SK-MEL-5 (cell line): ENCODE results near the gene SFT2D2. TPM values are rescaled to one million over a fixed set of nuclear protein-coding genes. Genes with fewer than 3 reads are reported as not detected.
A peak's percentile ranks its signal among the peaks of the same experiment; 100 is the strongest.

Source experiments
- DNase-seq: peaks from one replicate; pipeline ENCODE4 v3.0.0-alpha.2; 2016; ENCODE audit warnings: low read depth, low spot score
- in situ Hi-C: cut with HindIII; loops from 2 replicates; pipeline ENCODE4 v1.10.0; 2016; ENCODE audit warnings: low sequenced_read_pairs, high pct_unique_total_duplicates, low pct_unique_long_range_greater_than_20kb
- small RNA-seq, 2 experiments: library from RNA; depleted of rRNA; stranded (forward); fragments of <200 nt; gene quantifications; one replicate each; pipeline ENCODE3, GENCODE V24; 2014
- total RNA-seq: library from RNA; depleted of rRNA; stranded (reverse); fragments of >200 nt; shearing (Covaris generic); gene quantifications from 2 replicates; pipeline ENCODE4 v1.2.3, GENCODE V29; 2014; rRNA removed

SFT2D2 gene
- total RNA-seq, 1 experiment from 2014 or later, result 65.8 TPM

DNA sequence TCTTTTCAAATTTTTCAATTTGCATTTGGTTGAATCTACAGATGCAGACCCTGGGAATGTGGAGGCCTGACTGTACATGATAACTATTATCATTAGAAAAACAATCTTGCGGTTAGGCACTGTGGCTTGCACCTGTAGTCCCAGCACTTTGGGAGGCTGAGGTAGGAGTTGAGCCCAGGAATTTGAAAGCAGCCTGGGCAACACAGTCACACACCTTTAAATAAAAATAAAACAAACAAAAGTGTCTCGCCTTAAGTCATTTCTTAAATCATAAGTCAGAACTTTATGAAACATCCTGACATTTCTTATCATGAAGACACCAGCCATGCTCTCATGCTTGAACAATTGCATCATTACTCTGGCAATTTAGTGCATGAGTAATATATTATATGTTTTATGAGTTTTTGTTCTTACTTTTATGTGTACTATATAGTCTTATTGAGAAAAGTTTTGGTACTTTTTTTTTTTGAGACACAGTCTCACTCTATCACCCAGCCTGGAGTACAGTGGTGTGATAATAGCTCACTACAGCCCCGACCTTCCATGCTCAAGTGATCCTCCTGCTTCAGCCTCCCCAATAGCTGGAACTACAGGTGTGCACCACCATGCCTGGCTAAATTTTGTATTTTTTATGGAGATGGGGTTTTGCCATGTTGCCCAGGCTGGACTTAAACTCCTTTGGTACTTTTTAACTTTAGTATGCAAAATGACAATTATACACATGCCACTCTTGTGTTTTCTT, 62.7 kb downstream of the SFT2D2 start:
- in situ Hi-C loops, result no loop called here

DNA sequence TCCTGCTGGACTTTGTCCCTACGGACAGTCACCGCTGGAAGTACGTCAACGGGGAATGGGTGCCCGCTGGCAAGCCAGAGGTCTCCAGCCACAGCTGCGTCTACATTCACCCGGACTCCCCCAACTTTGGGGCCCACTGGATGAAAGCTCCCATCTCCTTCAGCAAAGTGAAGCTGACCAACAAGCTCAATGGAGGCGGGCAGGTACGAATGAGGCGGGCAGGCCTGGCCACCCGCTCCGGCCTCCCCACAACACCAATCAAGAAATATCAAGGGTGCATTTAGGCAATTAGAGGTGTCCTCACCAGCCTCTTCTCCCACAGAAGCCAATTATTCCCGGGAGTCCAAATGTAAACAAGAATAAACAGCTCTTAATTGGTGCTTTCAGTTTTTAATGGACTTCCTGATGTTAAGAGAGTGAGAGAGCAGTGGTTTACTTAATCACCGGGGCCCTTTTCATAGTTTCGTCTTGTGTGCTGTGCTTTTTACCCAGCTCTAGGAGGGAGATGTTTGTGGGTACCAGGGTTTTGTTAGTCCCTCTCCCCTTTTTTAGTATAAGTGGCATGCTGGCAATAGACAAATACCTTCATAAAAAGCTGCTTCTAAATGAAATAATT, 65.5 kb downstream of the SFT2D2 start:
- DNase-seq, result no peak
- in situ Hi-C loops, result no loop called here

More for the DNA sequence above, 62.7 kb downstream of the SFT2D2 start:
- DNase-seq, result no peak

DNA sequence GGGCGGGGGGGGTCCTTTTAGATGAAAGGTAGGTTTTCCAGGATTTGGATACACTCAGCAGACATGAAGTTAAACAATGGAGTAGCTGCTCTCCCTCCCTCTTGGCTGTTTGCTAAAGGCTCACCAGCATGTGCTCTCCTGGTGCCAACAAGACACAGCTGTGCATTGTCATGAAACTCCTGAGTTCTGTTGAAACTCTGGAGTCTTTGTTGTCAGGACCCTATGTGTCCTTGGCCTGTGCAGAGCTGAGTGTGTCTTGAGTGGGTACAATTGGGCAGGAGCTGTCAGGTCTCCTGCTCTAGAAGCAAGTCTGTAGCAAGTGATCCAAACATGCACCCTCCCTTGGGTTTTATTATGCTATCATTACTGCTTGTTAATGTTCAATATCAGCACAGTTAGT, 67.6 kb downstream of the SFT2D2 start:
- in situ Hi-C loops, result no loop called here
- no peak for DNase-seq

DNA sequence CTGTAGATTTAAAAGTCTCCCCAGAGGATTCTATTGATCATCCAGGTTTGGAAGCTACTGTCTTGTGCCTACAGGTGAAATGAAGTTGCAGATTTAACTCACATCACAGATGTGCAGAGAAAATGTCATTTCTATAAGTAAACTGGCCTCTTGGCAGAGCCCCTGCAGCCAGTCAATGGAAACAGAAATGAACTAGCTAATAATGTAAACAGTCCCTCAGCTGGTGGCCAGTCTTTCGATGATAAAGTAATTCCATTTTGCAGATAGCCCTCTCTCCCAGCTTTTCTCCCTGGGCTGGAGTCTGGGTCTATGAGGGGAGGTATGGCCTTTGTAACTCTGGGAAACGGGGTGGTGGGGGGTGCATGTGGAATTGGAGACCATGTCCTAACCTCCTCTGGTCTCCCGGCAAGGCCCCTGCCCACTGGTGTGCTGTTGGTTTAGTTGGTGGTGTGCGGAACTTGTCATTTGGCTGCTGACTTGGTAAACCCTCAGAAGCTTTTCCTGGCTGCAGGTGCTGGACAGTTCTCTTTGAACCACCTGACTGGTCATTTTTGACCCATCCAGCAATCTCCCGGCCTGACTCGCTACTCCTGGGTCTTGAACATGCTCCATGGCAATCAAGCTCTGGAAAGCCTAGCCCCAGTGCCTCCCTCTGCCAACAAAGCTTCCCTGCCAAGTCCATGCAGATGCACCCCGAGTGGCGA, 69.8 kb downstream of the SFT2D2 start:
- DNase-seq, result no peak
- in situ Hi-C loops, result no loop called here

DNA sequence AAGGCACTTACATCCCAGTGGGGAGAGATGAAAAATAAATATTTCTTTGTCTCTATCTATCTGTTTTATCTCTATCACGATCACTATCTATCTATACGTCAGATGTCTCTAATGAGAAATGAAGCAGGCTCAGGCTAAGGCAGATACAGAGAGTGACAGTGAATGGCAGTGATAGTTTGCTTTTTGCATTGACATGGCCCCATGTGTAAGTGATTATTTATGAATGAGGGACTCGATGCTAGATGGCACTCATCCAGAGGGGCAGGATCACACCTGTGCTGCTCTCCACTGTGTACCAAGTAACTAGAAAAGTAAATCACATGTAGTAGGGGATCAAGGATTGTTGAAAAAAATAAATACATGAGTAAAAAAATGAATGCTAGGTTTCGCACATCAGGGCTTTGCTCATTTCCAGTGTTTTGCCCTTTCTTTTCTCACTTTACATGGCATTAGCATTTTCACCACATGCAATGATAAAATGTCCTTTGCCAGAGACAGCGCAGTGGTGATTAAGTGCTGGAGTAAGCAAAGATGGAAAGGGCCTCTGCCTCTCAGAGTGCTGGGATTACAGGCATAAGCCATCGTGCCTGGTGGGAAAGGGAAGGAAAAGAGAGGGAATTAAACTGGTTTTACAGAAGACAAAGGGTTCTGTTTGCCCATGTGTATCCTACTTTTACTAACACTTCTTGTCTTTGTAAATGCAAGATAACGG, 71.4 kb downstream of the SFT2D2 start:
- no peak for DNase-seq
- in situ Hi-C loops, result no loop called here

DNA sequence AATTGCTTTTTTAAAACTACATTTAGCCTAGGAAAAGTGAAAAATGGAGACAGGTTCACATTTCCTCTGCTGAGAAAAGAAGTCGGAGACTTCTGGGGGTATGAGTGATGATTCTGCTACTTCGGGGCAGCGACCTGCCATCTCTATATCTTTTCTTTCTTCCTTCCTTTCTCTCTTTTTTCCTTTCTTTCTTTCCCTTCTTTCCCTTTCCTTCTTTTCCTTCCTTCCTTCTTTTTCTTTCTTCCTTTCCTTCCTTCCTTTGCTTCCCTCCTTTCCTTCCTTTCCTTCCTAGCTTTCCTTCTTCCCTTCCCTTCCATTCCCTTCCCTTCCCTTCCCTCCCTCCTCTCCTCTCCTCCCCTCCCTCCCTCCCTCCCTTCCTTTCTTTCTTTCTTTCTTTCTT, 72.6 kb downstream of the SFT2D2 start:
- in situ Hi-C loops, result no loop called here
- no peak for DNase-seq

DNA sequence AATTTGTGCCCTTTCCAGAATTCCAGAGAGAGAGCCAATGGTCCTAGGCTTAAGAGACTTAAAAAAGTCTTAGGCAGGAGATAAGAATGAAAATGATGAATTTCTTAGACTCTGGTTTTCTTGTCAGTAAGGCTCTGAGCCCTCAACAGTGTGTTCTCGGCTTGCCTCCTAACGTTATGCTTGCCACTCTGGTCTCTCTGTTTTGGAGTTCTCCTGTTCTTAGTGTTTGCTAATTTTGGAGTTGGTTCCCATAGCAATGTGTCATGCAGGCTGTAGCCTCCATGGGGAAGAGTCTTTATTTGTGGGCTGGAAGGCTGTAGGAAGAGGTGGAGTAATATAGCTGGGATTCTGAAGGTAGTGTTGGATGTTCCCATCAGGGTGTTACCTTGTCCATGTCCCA, 74.8 kb downstream of the SFT2D2 start:
- no peak for DNase-seq
- in situ Hi-C loops, result no loop called here

DNA sequence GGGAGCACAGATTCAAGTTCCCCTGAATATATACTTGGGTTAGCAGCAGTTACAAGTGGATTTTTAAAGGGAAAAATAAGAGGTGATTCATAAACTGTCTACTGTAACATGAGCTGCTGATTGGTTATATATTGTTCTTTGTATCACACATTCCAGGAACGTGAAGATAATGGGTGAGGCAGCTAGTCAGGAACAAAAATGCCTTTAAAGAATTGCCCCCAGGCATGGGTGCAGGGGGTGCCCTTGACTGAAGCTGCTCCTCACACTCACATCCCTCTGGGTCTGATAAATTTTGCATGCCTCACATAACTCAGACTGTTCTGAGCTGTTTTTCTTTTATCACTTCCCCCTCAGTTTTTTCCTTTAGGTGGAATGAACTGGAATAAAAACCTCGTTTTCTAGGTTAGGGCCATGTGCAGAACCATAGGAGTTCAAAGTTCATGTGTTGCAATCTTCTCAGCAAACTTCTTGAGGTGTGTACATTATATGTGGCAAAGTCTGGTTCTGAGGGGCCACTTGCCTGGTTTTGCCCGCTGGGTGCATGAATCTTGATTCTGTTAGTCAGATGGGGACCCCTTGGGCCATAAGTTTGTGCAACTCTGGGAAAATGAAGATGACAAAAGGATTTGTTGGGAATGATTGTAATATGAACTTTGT, 76.0 kb downstream of the SFT2D2 start:
- peak; percentile 56 for DNase-seq
- in situ Hi-C loops, result no loop called here

Small RNA genes within 50 kb of the gene (small RNA-seq; reads per million reads assigned to genes)
- gene AL021397.1 (0 reads per million in 2 experiments), gene RNU6-1310P (0 reads per million in 2 experiments)

Other genes with a start within 250 kb of the SFT2D2 start
- 38.2 and 41.8 TPM in 2 replicates for gene GPR161, start 89.1 kb upstream of the SFT2D2 start, total RNA-seq
- 75.2 and 82.7 TPM in 2 replicates for gene TIPRL, start 47.0 kb upstream of the SFT2D2 start, total RNA-seq
- 1.3 and 2.2 TPM in 2 replicates for gene TBX19, start 54.9 kb downstream of the SFT2D2 start, total RNA-seq